AG09309 (cell line): Measurements from ENCODE around the gene OXA1L.
"Not testable (repeated sequence)": the region's sequence is repeated elsewhere in the genome, so short reads cannot be mapped to it uniquely, and the experiment has no call there.

Source experiments
- DNase-seq: peaks from one replicate; pipeline ENCODE4 v3.0.0-alpha.2; 2010; ENCODE audit warnings: low read depth
- H3K4me3 ChIP-seq: 2 replicates; pipeline ENCODE4 v1.5.1; 2011; ENCODE audit warnings: mild to moderate bottlenecking, low read depth, low read length, moderate library complexity; ENCODE audit not compliant: control insufficient read depth
- CTCF ChIP-seq: IDR thresholded peaks from 2 replicates; pipeline ENCODE4 v1.5.1; 2011; ENCODE audit warnings: mild to moderate bottlenecking, low read depth, low read length, inconsistent platforms; ENCODE audit not compliant: insufficient read depth, control insufficient read depth; ENCODE audit errors: missing control alignments

The OXA1L gene

GRCh38 chr14:22748206-22748605, 18.3 kb upstream of the OXA1L start:
- no peak for TF ChIP-seq CTCF
- no peak for DNase-seq
- H3K4me3 ChIP-seq = no peak overlapping the region

- no peak overlapping the region for H3K4me3 ChIP-seq
- TF ChIP-seq CTCF = no peak
- no peak for DNase-seq
Observed at GRCh38 chr14:22748631-22749068, 17.8 kb upstream of the OXA1L start.

GRCh38 chr14:22752422-22752821, 14.1 kb upstream of the OXA1L start:
- no peak for DNase-seq
- no peak overlapping the region for H3K4me3 ChIP-seq
- no peak for TF ChIP-seq CTCF

GRCh38 chr14:22753586-22753985, 12.9 kb upstream of the OXA1L start:
- H3K4me3 ChIP-seq = no peak overlapping the region
- DNase-seq = no peak
- no peak for TF ChIP-seq CTCF

GRCh38 chr14:22757972-22758650, 8.4 kb upstream of the OXA1L start:
- H3K4me3 ChIP-seq, DNase-seq: not testable (repeated sequence)

GRCh38 chr14:22761734-22762133, 4.8 kb upstream of the OXA1L start:
- TF ChIP-seq CTCF = no peak
- no peak overlapping the region for H3K4me3 ChIP-seq
- no peak for DNase-seq

- no peak overlapping the region for H3K4me3 ChIP-seq
- no peak for TF ChIP-seq CTCF
- DNase-seq = no peak
Observed at GRCh38 chr14:22764382-22764781, 2.1 kb upstream of the OXA1L start.

GRCh38 chr14:22767323-22767589, 768 bp downstream of the OXA1L start:
- peak overlapping the region; percentile 86 for H3K4me3 ChIP-seq
- no peak for DNase-seq
- no peak for TF ChIP-seq CTCF
